ENCODE results near the gene LAMP1.

- TF ChIP-seq, protein P1, sequence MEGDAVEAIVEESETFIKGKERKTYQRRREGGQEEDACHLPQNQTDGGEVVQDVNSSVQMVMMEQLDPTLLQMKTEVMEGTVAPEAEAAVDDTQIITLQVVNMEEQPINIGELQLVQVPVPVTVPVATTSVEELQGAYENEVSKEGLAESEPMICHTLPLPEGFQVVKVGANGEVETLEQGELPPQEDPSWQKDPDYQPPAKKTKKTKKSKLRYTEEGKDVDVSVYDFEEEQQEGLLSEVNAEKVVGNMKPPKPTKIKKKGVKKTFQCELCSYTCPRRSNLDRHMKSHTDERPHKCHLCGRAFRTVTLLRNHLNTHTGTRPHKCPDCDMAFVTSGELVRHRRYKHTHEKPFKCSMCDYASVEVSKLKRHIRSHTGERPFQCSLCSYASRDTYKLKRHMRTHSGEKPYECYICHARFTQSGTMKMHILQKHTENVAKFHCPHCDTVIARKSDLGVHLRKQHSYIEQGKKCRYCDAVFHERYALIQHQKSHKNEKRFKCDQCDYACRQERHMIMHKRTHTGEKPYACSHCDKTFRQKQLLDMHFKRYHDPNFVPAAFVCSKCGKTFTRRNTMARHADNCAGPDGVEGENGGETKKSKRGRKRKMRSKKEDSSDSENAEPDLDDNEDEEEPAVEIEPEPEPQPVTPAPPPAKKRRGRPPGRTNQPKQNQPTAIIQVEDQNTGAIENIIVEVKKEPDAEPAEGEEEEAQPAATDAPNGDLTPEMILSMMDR (IDR thresholded peaks at IDR 0.05) = no peak
- TF ChIP-seq POLR2A (IDR thresholded peaks at IDR 0.05) = no peak
These were observed 58.6 kb downstream of the LAMP1 start for GRCh38 chr13:113355621-113356020.
